ENCODE results near the gene CLIC3. TPM values are rescaled to one million over a fixed set of nuclear protein-coding genes. Genes with fewer than 3 reads are reported as not detected.

Gene CLIC3
- total and polyA plus RNA-seq, 10 donors: 2.9 to 10.7 (median 5.4) TPM

DNA sequence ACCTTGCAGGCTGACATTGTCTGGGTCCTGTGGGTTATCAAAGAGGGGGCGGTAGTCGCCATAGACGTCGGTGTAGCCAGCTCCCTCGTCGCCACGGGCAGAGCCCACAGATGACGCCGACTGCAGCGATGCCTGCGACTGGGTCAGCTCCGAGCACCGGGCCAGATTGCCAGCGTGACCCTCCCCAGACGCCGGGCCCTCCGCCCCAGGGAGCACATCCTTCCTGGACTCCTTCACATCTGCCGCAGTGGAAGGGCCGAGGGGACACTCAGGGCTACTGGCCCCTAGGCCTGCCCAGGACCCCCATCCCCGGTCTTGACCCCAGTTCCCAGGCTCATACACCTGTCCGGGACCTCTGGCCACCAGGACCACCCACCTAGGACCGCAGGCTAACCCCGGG lies 17.8 kb upstream of the CLIC3 start:
- 89 to 95% (median 90%) methylated on average over 19 to 23 of the region's 23 CpGs; no CpG with 5 or more reads in 1 of the 5 donors for WGBS, 5 donors
- Histone ChIP-seq H3K27me3 (replicated peaks in 1 of 7) (no peaks in the 10 kb centered on the region), H3K27ac (no peak overlapping the region), H3K4me1 (no peaks in the 10 kb centered on the region), H3K36me3 (peaks cover 0 to 98% (median 76%) of the 10 kb centered on the region in 6 donors), H3K9me3 (no peaks in the 10 kb centered on the region), H3K4me3 (no peak overlapping the region)
- no peak for TF ChIP-seq POLR2AphosphoS5 (IDR thresholded peaks at IDR 0.05)
- TF ChIP-seq POLR2A (IDR thresholded peaks at IDR 0.05): no peak
- no peak for TF ChIP-seq CTCF (IDR thresholded peaks at IDR 0.05 in 8 of 11, conservative IDR thresholded peaks at IDR 0.05 in 3 of 11)
- intact Hi-C loops (cut with DNase I; ENCODE audit: low total_unique reads): no loop called here
- no peak for DNase-seq

DNA sequence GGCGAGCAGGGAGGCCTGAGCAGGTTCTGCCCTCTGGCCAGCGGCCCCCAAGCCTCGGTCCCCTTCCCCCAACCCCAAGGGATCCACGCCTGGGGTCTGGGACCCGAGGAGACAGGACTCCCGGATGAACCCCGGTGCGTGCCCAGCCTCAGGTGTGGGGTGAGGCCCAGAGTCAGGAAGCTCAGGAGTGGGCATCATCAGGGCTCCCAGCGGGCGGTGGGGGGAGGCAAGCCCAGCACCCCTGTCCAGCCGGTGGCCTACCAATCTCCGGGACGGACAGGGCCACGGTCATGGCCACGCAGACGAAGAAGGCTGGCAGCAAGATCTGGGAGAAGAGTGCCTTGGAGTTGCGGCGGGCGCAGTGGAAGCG lies 17.2 kb upstream of the CLIC3 start:
- no peak for DNase-seq
- Histone ChIP-seq H3K27ac (no peak overlapping the region), H3K36me3 (peaks cover 0 to 97% (median 76%) of the 10 kb centered on the region in 6 donors), H3K9me3 (no peaks in the 10 kb centered on the region), H3K4me3 (no peak overlapping the region), H3K4me1 (no peaks in the 10 kb centered on the region), H3K27me3 (replicated peaks in 1 of 7) (no peaks in the 10 kb centered on the region)
- 87 to 98% (median 95%) methylated on average over 3 to 20 of the region's 20 CpGs for WGBS, 5 donors
- intact Hi-C loops (cut with DNase I; ENCODE audit: low total_unique reads): no loop called here
- TF ChIP-seq CTCF (IDR thresholded peaks at IDR 0.05 in 8 of 11, conservative IDR thresholded peaks at IDR 0.05 in 3 of 11): no peak
- TF ChIP-seq POLR2AphosphoS5 (IDR thresholded peaks at IDR 0.05): no peak
- TF ChIP-seq POLR2A (IDR thresholded peaks at IDR 0.05): no peak

GRCh38 chr9:137012694-137013570 lies 16.6 kb upstream of the CLIC3 start:
- no peaks in the 10 kb centered on the region for H3K9me3 ChIP-seq
- no peaks in the 10 kb centered on the region for H3K27me3 ChIP-seq (replicated peaks in 1 of 7)
- no peaks in the 10 kb centered on the region for H3K4me1 ChIP-seq
- no peak for DNase-seq
- no peak overlapping the region for H3K4me3 ChIP-seq
- WGBS, 5 donors: 89 to 93% (median 91%) methylated on average over 16 to 67 of the region's 67 CpGs
- intact Hi-C loops (cut with DNase I; ENCODE audit: low total_unique reads): no loop called here
- TF ChIP-seq POLR2AphosphoS5 (IDR thresholded peaks at IDR 0.05) (no peak), CTCF (IDR thresholded peaks at IDR 0.05 in 8 of 11, conservative IDR thresholded peaks at IDR 0.05 in 3 of 11) (no peak), POLR2A (IDR thresholded peaks at IDR 0.05) (no peak)
- no peak overlapping the region for H3K27ac ChIP-seq
- H3K36me3 ChIP-seq: peaks cover 0 to 99% (median 77%) of the 10 kb centered on the region in 6 donors

- Histone ChIP-seq H3K4me1 (no peaks in the 10 kb centered on the region), H3K27me3 (replicated peaks in 1 of 7) (no peaks in the 10 kb centered on the region), H3K4me3 (no peak overlapping the region), H3K36me3 (peaks cover 0 to 99% (median 71%) of the 10 kb centered on the region in 6 donors), H3K27ac (no peak overlapping the region), H3K9me3 (no peaks in the 10 kb centered on the region)
- intact Hi-C loops (cut with DNase I; ENCODE audit: low total_unique reads): no loop called here
- no peak for TF ChIP-seq POLR2A (IDR thresholded peaks at IDR 0.05)
- no peak for TF ChIP-seq POLR2AphosphoS5 (IDR thresholded peaks at IDR 0.05)
- no peak for TF ChIP-seq CTCF (IDR thresholded peaks at IDR 0.05 in 8 of 11, conservative IDR thresholded peaks at IDR 0.05 in 3 of 11)
- no peak for DNase-seq
- 89 to 95% (median 91%) methylated on average over 31 to 39 of the region's 39 CpGs for WGBS, 5 donors
Measured at GRCh38 chr9:137011907-137012675, 15.7 kb upstream of the CLIC3 start.

All from spleen (tissue), 11 donors.